AML-193 (cell line): Measurements from ENCODE around the gene B4GAT1.
"Not testable (repeated sequence)": the region's sequence is repeated elsewhere in the genome, so short reads cannot be mapped to it uniquely, and the experiment has no call there.

Experiments used
- DNase-seq, 2 experiments: peaks; one replicate each; lab custom pipeline; 2025; lab: John Stamatoyannopoulos, UW

B4GAT1 gene

DNA sequence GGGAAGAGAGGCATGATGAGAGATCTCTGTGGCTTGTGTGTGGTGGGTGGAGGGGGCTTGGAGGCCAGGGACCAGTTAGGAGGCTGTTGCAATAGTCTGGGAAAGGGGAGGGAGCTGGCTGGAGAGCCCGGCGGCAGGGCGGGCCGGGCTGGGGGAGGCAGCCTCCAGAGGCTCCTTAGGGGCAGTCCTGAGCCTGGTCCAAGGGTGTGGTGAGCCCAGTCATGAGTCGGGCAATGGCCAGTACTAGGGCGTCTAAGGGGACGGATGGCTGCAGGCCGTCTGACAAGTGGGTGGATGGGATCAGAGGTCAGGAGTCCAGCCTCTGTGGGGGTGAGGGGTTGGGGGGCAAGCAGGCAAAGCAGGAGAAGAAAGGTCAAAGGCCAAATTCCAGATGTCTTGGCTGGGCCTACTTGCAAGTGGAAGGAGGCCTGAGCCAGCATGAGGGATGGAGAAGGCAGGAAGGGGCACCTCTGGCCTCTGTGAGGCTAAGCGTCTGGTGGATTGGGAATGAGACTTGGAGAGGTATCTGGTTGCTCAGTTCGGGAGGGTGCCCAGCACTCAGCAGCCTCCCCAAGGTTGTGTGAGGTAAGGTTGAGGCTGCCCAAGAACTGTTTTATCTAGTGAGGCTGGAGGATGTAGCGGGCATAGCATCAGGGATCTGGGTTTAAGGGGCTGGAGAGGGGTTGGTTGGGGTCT, 24.5 kb downstream of the B4GAT1 start:
- no peak for DNase-seq

DNA sequence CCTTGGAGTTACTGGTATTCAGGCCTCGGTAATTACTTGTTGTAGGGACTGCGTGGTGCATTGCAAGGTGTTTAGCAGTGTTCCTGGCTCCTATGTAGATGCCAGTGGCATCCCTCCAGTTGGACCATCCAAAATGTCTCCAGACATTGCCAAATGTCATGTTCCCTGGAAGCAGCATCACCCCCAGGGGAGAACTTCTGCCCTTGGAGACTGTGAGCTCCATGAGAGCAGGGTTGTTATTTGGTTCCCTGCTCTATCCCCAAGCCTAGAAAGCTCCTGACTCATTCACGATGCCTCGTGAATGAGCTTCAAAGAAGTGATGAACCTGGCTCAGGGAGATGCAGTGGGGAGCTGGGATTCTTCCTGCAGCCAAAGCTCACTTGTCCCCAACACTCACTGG, 25.8 kb downstream of the B4GAT1 start:
- DNase-seq, result no peak

DNA sequence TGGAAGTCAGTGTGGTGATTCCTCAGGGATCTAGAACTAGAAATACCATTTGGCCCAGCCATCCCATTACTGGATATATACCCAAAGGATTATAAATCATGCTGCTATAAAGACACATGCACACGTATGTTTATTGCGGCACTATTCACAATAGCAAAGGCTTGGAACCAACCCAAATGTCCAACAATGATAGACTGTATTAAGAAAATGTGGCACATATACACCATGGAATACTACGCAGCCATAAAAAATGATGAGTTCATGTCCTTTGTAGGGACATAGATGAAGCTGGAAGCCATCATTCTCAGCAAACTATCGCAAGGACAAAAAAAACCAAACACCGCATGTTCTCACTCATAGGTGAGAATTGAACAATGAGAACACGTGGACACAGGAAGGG, 26.7 kb downstream of the B4GAT1 start:
- not testable (repeated sequence) for DNase-seq

DNA sequence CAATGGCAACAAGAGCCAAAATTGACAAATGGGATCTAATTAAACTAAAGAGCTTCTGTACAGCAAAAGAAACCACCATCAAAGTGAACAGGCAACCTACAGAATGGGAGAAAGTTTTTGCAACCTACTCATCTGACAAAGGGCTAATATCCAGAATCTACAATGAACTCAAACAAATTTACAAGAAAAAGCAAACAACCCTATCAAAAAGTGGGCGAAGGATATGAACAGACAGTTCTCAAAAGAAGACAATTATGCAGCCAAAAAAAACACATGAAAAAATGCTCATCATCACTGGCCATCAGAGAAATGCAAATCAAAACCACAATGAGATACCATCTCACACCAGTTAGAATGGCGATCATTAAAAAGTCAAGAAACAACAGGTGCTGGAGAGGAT, 27.1 kb downstream of the B4GAT1 start:
- not testable (repeated sequence) for DNase-seq

DNA sequence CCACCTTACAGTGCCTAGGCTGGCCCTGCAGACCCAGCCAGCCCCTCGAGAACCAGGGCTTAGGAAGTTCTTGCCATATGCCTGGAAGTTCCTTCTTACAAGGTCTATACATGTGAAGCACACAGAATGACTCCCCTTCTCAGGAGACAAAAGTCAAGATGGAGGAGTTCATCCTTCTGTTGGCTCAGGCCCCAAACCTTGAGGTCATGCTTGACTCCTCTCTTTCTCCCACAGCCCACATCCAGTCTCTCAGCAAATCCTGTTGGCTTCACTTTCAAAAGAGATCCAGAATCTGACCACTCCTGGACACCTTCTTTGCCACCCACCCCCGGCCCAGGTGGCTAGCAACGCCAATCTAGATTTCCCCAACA, 28.8 kb downstream of the B4GAT1 start:
- no peak for DNase-seq

DNA sequence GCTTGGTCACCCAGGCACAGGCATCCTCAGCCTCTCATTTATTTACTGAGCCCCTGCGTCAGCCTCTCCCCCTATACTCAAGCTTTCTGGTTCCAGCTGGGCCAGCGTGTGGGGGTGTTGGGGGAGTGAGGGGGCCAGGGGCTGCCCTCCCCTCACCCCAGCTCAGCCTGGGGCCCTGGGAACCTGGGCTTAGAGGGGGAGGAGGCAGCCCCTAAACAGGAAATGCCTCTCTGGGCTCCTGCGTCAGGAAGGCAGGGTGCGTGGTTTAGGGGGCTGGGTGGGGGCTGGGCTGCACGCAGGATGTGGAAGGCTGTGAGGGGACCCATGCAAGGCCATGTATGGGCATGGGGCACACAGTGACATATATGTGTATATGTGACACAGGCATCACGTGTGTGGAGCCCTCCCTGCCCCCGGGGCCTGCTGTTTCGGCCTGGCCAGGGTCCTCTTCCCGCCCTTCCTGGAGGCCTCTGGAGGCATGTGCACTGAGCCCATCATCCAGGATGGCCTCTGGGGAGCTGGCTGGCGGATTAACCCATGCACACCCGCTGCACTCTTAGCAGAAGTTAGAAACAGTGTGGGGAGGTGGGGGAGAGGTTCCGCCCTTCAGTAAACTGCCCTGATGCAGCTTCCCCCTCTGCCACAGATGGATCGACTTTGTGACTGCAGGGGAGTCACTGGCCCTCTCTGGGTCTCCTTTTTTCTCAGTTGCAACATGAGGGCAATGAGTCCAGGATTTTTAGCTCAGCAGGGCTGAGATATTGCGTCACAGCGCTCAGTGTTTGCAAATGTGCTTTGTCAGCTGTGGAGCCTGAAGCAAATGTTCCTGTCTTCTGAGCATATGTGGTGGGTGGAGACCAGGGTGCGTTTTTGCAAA, 29.5 kb downstream of the B4GAT1 start:
- peak; percentile 79 to 87 for DNase-seq

DNA sequence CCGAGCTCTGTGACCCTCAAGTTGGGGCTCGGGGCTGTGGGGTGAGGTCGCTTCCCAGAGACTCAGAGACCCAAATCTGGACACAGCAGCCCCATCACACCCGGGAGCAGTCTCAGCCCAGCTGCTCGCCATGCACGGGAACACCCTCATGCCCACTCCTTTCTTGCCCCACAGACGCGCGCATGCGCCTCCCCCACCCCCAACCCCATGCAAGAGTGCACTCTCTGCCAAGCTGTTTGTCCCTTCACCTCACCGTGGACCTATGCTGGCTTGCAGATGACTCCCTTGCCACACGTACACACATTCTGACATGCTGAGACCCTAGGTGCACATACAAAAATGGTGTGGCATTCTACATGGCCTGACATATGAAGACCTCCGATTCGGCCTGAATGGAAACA, 30.1 kb downstream of the B4GAT1 start:
- DNase-seq, result no peak

DNA sequence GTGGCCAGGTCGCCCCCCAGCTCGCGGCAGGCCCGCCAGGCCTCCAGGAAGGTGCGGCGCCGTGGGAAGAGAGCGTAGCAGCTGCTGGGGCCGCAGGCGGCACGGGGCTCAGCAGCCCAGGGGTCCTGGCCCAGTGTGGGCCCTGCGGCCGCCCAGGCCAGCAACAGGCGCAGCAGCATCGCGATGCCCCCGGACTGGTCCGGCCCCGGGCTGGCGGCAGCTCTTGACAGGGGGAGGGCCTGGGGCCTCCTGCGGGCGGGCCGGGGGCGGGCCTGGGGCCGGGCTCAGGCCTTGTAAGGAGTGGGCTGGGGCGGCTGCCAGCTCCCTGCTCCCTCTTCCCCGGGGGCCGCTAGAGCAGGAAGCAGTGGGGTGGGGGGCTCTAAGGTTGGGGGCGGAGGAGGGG, 30.6 kb downstream of the B4GAT1 start, which contains the start of gene CD248:
Gene CD248 (minus strand): TSS at position 196 of the 403 bp plus-strand sequence. CDS start 17 bp downstream, at position 179.
- no peak for DNase-seq

DNA sequence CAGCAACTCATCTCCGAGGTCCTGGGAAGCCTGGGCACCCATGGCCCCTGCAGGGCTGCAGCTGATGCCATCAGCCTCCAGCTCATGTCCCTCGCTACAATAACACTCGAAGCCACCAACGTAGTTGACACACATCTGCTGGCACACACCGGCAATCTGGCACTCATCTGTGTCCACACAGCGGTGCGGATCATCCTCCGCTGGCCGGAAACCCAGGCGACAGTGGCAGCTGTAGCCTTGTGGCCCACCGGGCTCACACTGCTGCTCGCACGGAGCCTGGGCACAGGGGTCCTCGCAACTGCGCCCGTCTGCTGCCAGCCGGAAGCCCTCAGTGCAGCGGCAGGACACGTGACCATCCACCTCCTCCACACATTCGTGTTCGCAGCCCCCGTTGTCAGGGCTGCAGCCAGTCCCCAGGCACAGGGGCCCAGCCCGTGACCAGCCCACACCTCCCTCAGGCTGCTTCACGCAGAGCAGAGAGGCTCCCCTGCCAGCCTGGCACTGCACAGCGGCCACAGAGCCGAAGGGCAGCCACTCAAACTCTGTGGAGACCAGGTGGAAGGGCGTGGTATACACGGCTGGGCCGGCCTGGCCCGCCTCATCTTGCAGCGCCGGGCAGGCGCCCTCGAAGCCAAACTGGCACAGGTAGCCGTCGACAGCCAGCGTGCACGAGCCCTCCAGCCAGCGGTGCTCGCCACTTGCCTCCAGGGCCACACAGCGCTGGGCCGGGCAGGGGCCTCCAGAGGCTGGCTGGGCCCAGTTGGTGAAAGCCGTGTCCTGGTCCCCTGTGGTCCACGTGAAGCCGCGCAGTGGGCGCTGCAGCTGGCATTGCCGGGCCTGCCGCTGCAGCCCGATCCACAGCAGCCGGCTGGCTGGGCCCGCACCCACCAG, 31.3 kb downstream of the B4GAT1 start:
- DNase-seq, result no peak

DNA sequence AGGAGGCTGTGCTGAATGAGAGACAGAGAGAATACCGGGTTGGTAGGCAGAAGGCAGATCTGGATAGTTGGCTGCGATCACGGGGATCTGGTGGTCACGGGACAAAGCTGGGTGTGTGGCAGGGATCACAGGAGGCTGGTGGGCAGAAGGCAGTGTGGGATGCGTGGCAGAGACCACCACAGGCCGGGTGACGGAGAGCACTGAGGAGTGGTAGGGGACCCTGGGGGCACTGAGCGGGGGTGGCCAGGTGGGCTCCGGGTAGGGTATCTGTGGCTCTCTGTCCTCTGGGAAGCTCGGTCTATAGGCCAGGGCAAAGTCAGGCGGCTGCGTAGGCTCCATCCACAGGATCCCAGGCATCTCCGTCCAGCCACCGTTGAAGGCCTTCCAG, 31.9 kb downstream of the B4GAT1 start:
- DNase-seq, result no peak

DNA sequence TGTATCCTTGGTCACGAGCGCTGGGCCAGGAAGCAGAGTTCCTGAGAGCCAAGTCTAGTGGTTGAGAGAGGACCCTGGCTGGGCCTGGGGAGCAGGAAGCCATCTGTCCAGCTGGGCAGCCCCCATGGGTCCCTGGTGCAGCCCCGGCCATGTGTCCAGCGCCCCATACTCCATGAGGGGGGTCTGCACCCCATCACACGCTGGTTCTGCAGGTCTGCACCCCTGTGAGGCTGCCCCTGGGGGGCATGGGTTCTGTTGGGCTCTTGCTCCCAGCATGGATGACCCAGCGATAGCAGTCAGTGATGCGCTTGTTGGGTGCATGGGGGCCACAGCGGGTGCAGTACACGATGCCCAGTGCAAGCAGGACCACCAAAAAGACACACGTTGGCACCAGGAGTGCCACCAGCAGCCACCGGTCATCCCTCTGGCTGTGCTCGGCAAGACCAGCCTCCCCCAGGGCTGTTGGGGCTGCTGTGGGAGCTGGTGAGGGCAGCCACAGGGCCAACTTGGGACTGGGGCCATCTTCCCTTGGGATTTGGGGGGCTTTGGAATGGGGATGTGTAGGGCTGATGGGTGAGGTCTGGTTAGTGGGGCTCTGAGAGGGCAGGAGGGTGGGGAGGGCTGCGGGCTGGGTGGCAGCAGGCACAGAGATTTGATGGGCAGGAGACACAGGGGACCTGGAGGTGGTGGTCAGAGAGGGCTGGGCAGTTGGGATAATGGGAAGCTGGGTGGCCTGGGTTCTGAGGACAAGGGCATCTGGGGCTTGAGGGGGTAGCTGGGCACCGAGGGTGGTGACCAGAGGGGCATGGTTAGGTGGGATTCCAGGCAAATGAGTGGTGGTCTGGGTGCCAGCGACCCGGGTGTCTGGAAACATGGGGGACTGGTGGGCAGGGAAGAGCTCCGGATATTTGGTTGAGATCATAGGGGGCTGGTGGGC, 32.6 kb downstream of the B4GAT1 start:
- no peak for DNase-seq

DNA sequence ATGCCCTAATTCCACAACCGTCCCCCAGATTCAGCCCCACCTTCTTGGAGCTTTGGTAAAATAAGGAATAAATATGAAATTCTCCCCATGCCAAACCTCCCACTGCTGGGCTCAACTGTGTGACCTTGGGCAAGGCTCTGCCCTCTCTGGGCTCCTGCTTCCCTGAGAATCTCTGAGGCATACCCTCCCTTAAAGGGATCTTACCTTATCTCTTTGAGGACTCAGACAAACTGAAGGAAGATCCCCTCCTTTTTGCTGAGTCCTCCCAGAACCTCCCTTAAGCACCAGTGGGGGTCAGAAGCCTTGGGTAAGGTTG, 33.3 kb downstream of the B4GAT1 start:
- DNase-seq, result no peak

DNA sequence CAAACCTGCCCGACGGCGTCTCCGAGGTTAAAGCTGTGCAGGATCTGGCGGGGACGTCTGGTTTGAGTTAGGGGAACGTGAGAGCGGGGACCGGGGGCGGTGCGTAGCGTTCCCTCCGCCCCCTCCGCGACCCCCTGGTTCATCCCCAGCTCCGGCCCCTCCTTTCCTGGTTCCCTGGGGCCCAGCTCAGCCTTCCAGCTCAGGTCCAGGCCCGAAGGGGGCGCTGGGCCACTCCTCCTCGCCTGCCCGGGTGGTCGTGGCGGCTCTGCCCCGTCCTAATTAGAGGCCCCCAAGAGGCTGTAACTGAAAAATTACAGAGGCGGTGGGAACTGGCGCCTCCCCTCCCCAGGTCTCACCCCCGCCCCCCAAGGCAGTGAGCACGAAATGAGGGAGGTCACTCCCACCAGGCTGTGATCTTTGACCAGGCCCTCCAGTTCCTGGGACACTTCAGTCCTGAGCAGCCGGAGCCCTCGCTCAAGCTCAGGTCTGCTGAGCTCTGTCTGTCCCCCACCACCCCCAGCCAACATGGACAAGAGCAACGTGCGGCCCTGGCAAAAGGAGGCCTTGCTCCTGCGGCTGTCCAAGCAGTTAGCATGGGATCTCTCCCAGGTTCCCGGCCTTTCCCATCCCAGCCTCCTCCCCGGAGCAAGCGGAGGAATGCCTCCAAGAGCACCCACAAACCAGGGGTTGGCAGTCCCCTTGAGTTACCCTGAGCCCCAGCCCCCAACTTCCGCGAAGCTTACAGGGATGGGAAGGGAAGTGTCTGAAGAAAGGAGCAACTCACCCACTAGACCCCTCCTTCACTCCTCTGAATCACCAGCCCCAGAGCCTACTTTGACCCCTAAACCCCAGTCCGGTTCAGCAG, 33.9 kb downstream of the B4GAT1 start:
- no peak for DNase-seq

DNA sequence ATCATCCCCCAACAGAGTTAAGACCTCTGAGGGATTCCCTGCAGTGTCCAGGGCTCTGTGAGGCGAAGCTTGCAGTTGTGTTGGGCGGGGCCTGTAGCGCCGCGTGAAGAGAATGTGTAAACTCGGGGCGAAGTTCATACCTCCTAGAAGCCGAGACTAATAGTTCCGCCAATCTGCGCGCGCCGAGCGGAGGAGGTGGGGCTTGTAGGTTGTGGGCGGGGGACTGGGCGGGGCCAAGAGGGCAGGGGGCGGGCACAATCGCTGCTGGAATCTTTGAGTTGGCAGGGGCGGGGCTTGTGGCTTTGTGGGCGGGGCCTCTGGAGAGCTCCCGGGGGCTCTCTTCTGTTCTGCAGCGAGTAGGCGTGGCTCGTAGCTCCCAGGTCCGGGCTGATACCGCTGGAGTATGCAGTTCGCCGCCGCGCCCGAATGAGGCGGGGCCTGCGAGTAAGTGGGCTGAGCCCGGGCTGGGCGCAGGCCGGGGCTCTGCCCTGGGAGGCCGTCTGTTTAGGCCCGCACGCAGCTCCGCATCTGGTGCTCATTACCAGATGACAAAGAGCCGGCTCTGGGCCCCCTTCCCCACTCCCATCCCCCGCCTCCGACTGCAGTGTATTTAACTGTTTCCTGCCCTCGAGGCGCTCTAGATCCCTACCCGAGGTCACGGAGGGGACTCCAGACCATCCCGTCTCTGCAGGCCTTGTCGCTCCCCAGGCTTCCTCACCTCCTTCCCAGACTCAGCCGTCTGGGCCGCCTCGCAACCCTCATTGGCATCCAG, 34.7 kb downstream of the B4GAT1 start:
- peak; percentile 82 for DNase-seq

DNA sequence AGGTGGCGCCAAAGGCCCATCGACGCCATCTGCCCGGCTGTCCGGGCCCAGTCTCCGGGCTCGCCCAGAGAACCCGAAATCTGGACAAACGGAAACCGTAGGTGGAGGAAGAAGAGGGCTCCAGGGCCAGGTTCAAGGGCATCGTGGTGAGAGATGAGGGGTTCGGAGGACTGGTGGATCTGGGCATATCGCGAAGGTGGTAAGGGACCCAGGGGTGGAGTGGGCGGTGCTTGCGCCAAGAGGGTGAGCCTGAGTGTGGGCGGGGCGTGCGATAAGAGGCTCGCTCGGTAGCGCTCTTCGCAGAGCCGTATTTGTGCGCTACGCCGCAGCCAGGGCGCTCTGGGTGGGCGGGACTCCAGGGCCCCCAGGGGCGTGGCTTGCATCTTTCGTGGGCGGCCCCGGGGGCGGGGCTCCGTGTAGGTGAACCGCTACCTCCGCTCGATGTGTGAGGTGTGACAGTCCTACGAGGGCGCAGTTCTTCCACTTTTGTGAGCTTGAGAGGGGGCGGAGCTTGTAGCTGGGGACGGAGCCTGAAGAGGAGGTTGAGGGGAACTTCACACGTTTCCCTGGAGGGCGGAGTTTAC, 35.4 kb downstream of the B4GAT1 start:
- DNase-seq, result peak; percentile 82 to 88

DNA sequence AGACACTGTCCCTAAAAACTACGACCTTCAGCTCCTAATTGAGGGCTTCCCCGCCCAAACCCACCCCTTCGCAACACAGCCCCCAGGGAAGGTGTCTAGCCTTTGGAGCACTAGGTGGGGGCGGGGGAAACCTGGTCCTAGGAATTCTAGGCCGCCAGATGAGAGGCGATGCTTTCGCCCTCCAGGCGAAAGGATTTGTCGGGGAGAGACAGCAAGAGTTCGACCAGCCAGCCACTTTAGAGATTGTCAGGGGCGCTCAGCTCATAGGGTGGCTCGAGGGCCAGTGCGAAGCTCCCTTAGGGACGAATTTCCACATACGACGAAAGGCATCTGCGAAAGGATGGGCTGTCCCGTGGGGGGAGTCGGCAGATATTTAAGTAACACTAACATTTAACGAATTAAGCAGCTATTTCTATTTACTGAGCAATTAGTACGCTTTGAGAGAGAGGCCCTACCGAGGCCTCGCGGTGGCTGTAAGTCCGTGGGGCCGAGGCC, 35.9 kb downstream of the B4GAT1 start:
- no peak for DNase-seq

DNA sequence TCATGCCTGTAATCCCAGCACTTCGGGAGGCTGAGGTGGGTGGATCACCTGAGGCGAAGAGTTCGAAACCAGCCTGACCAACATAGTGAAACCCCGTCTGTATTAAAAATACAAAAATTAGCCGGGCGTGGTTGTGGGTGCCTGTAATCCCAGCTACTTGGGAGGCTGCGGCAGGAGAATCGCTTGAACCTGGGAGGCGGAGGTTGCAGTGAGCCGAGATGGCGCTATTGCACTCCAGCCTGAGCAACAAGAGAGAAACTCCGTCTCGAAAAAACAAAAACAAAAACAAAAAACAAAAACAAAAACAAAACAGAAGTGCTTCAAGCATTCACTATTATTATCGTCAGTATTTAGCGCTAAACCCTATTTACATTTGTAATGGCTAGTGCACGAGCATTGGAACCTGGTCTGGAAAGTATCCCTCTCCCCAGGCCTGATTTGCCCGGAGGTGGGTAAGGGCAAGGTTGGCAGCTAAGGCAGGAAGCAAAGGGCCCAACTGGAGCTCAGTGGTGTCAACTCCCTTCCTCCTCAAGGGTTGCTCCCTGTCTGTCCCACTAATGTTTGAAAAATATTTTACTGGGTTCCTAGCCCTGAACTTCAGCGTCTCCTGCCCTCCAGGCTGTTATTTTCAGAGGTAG, 36.5 kb downstream of the B4GAT1 start:
- not testable (repeated sequence) for DNase-seq

DNA sequence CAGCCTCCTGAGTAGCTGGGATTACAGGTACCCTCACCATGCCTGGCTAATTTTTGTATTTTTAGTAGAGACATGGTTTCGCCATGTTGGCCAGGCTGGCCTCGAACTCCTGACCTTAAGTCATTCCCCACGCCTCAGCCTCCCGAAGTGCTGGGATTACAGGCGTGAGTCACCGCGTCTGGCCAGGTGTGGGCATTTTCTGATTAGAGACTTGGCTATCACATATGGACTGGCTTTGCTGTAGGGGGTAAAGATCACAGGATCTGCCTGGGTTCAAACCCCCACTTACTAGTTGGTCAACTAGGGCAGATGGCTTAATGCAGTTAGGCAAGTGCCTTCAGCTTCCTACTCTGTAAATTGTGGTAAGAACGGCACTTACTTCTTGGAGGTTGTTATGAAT, 37.1 kb downstream of the B4GAT1 start:
- DNase-seq, result no peak

DNA sequence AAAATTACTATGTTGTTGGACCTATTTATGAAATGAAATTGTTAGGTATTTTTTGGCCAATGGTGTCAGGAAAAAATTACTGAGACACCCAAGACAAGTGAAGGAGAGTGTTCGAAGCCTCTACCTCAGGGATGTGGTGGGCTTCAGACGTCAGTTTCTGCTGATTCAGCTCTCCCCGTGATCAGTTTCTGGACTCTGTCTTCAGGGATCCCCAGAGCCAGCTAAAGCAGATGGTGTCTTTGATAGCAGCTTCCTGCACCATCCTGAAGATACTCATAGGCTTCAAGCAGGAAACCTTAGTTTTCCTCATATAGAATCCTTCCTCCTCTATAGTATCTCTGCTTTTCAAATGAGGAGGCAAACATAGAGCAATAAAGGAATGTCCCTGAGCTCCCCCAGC, 38.0 kb downstream of the B4GAT1 start:
- DNase-seq, result no peak
